Activated CD8-positive, alpha-beta memory T cell treated with anti-CD3 and anti-CD28 coated beads for 1 hour (primary cell): ENCODE measurements around the gene RANBP9.

Source experiments
- DNase-seq, 2 donors: peaks; one replicate each; pipeline ENCODE4 v3.0.0-alpha.2; 2020; ENCODE audit warnings: low read depth in 1 of 2; ENCODE audit errors: extremely low read depth in 1 of 2

RANBP9 gene

GRCh38 chr6:13679996-13680395, 31.6 kb downstream of the RANBP9 start:
- no peak for DNase-seq

- no peak for DNase-seq
Measured at GRCh38 chr6:13678255-13678983, 33.2 kb downstream of the RANBP9 start.

- DNase-seq, result no peak
Measured at GRCh38 chr6:13677878-13678254, 33.8 kb downstream of the RANBP9 start.

GRCh38 chr6:13676551-13677156, 35.0 kb downstream of the RANBP9 start:
- no peak for DNase-seq

GRCh38 chr6:13674533-13675190, 37.0 kb downstream of the RANBP9 start:
- DNase-seq, result no peak

GRCh38 chr6:13673825-13674444, 37.7 kb downstream of the RANBP9 start:
- DNase-seq, result no peak

GRCh38 chr6:13673368-13673767, 38.3 kb downstream of the RANBP9 start:
- DNase-seq, result no peak

- DNase-seq, result no peak
Measured at GRCh38 chr6:13672904-13673303, 38.7 kb downstream of the RANBP9 start.

GRCh38 chr6:13671548-13672127, 40.0 kb downstream of the RANBP9 start:
- DNase-seq, result no peak

GRCh38 chr6:13669476-13669875, 42.2 kb downstream of the RANBP9 start:
- DNase-seq, result no peak

GRCh38 chr6:13668291-13668928, 43.2 kb downstream of the RANBP9 start:
- no peak for DNase-seq

- DNase-seq, result no peak
Measured at GRCh38 chr6:13667655-13668054, 44.0 kb downstream of the RANBP9 start.

- DNase-seq, result no peak
Measured at GRCh38 chr6:13666194-13667105, 45.2 kb downstream of the RANBP9 start.

- DNase-seq, result no peak
Measured at GRCh38 chr6:13664703-13665352, 46.8 kb downstream of the RANBP9 start.

GRCh38 chr6:13663986-13664385, 47.6 kb downstream of the RANBP9 start:
- no peak for DNase-seq

- no peak for DNase-seq
Measured at GRCh38 chr6:13662651-13663334, 48.8 kb downstream of the RANBP9 start.

GRCh38 chr6:13661647-13662046, 50.0 kb downstream of the RANBP9 start:
- no peak for DNase-seq

GRCh38 chr6:13660893-13661292, 50.7 kb downstream of the RANBP9 start:
- no peak for DNase-seq

- DNase-seq, result no peak
Measured at GRCh38 chr6:13660273-13660672, 51.4 kb downstream of the RANBP9 start.
